Activated gamma-delta T cell treated with Interleukin-2 at 50 U/mL for 16 hours (primary cell): ENCODE data around the gene CHSY3.

Experiments used
- DNase-seq: peaks from one replicate; pipeline ENCODE4 v3.0.0-alpha.2; 2020

CHSY3 gene

GRCh38 chr5:129951039-129951438 is 46.8 kb downstream of the CHSY3 start:
- no peak for DNase-seq

- DNase-seq: no peak
These were observed 54.3 kb downstream of the CHSY3 start for GRCh38 chr5:129958581-129958980.

- DNase-seq: no peak
These were observed 56.6 kb downstream of the CHSY3 start for GRCh38 chr5:129960831-129961230.

- no peak for DNase-seq
These were observed 58.2 kb downstream of the CHSY3 start for GRCh38 chr5:129962506-129962905.

- DNase-seq: no peak
These were observed 59.1 kb downstream of the CHSY3 start for GRCh38 chr5:129963359-129963758.

- DNase-seq: no peak
These were observed 61.8 kb downstream of the CHSY3 start for GRCh38 chr5:129966071-129966470.

GRCh38 chr5:129971714-129972113 is 67.4 kb downstream of the CHSY3 start:
- DNase-seq: no peak

- no peak for DNase-seq
These were observed 68.3 kb downstream of the CHSY3 start for GRCh38 chr5:129972465-129973141.

- no peak for DNase-seq
These were observed 69.6 kb downstream of the CHSY3 start for GRCh38 chr5:129973716-129974426.

GRCh38 chr5:129977810-129978209 is 73.5 kb downstream of the CHSY3 start:
- no peak for DNase-seq

GRCh38 chr5:129978270-129978669 is 74.0 kb downstream of the CHSY3 start:
- DNase-seq: no peak

GRCh38 chr5:129988453-129988852 is 84.2 kb downstream of the CHSY3 start:
- no peak for DNase-seq

GRCh38 chr5:129991780-129992179 is 87.5 kb downstream of the CHSY3 start:
- no peak for DNase-seq

GRCh38 chr5:129996896-129997295 is 92.6 kb downstream of the CHSY3 start:
- DNase-seq: no peak

GRCh38 chr5:130000460-130000859 is 96.2 kb downstream of the CHSY3 start:
- no peak for DNase-seq

- DNase-seq: no peak
These were observed 97.9 kb downstream of the CHSY3 start for GRCh38 chr5:130002183-130002582.

GRCh38 chr5:130002876-130003275 is 98.6 kb downstream of the CHSY3 start:
- DNase-seq: no peak

GRCh38 chr5:130011986-130012385 is 107.7 kb downstream of the CHSY3 start:
- DNase-seq: no peak

- DNase-seq: no peak
These were observed 112.9 kb downstream of the CHSY3 start for GRCh38 chr5:130017173-130017572.

GRCh38 chr5:130018641-130019040 is 114.4 kb downstream of the CHSY3 start:
- no peak for DNase-seq

- no peak for DNase-seq
These were observed 116.7 kb downstream of the CHSY3 start for GRCh38 chr5:130021000-130021399.

GRCh38 chr5:130021876-130022275 is 117.6 kb downstream of the CHSY3 start:
- no peak for DNase-seq

- no peak for DNase-seq
These were observed 119.3 kb downstream of the CHSY3 start for GRCh38 chr5:130023604-130024003.

GRCh38 chr5:130024006-130024405 is 119.7 kb downstream of the CHSY3 start:
- no peak for DNase-seq

- no peak for DNase-seq
These were observed 121.2 kb downstream of the CHSY3 start for GRCh38 chr5:130025511-130025910.
